GM21825 (cell line): ENCODE results near the gene TBC1D2B.
"Not testable (repeated sequence)": the region's sequence is repeated elsewhere in the genome, so short reads cannot be mapped to it uniquely, and the experiment has no call there.

Experiments
- ATAC-seq: cut with Tn5 transposase; IDR thresholded peaks from one replicate; pipeline ENCODE4 v1.9.1; 2021; ENCODE audit warnings: mild to moderate bottlenecking, moderate library complexity; ENCODE audit not compliant: unreplicated experiment

The TBC1D2B gene

DNA sequence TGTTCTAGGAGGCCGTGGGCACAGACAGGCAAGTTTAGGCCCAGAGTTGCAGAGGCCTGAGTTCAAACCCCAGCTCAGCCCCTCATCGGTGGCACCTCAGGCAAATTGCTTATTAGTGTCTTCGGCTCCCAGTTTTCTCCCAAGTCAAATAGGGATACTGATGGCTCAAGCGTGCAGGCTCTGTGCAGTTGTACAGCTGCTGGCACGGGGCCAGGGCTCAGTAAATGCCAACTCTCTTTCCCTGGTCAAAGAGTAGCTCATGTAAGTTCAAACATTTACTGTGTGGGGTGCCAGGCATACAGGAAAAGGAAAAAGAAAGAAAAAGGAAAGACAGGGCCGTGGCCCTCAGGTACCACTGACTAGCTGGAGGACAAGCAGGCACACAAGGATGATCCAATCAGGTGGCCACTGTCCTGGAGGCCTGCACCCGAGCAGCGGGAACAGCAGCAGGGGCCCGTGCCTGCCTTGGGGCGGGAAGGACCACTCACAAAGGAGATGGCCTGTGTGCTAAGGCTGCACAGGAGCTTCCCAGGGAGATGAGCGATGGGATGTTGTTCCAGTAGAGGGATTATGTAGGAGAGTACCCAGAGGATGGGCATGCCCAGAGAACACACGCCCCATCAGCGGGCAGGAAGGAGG is 70.8 kb downstream of the TBC1D2B start:
- no peak for ATAC-seq

DNA sequence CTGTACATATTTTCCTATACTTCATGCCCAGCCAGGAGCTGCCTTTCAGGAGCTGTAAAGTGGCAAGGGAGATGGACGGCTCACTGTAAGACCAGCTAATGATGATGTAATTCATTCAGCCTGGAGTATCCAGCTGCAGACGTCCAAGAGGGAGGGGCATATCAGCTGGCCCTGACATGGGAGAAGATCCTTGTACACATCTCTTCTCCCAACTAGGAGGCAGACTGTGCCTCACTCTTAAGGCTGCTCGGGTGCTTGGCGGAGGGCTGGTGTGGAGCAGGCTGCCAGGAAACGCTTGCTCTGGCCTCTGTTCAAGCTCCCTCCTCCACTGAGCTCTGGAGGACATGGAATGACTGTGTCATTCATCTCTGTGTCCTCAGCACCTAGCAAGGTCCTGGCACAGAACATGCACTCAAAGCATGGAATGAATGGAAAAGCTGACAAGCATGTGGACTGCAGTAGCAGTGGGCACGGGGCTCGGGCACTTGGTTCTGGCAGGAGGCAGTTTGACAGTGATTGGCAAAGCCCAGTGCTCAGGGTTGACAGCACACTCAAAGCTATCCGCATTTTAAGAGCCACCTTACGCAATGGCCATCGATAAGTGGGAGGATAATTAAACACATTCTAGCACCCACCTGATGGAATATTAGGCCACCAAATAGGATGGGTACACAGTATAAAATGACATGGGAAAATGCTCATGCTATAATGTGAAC is 72.4 kb downstream of the TBC1D2B start:
- ATAC-seq = no peak

GRCh38 chr15:78004222-78004727 is 73.2 kb downstream of the TBC1D2B start:
- ATAC-seq = no peak

DNA sequence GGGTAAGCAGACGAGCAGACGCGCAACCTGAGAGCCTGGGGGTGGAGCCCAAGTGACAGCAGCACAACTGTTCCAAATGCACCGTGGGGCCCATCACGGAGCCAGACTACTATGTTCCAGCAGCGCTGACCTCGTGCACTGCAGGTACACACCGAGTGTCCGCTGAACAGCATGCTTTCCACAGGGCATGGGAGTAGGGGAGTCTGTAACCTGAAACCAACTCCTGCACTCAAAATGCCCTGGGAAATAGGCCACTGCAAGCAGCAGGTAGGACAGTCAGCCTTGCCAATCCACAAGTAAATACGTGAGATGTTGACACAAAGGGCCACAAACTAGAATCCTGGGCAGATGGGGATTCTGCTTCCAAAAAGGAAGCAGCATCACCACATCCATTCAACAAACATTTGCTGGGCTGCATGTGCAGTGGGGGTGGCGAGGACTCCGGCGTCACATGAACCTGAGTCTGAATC is 73.9 kb downstream of the TBC1D2B start:
- ATAC-seq = no peak

DNA sequence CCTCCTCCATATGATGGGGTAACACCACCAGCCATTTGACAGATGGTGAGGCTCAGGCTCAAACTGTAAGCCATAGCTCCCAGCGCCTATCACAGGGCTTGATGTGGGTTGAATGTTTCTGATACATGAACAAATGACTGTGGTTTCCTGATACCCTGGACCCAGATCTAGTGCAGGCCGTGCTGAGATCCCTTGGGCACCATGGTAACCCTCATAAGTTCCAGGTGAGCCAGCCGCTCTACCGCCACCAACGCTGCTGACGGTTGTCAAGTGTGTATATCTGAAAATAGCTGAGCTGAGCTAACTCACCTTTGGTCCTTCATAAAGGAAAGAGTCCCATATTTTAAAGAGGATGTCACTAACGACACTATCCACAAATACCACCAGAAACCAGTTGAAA is 74.5 kb downstream of the TBC1D2B start:
- ATAC-seq = no peak

DNA sequence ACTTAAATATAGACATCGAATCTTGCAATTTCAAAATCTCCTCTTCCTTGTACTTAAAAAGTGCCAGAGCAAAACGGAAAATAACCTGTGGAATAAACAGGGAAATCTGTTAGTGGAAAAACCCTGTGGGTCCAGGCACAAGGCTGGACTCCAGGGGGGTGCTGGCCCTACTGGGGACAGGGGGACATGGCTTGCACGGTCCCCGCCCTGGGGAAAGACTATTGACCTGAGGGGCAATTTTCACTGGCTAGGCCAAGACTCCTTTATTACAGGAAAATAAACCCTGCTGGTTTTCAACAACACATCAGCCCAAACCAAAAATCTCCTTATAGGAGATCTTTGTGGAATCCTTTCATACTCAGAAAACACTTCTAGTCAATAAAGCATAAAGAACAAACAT is 75.9 kb downstream of the TBC1D2B start:
- no peak for ATAC-seq

DNA sequence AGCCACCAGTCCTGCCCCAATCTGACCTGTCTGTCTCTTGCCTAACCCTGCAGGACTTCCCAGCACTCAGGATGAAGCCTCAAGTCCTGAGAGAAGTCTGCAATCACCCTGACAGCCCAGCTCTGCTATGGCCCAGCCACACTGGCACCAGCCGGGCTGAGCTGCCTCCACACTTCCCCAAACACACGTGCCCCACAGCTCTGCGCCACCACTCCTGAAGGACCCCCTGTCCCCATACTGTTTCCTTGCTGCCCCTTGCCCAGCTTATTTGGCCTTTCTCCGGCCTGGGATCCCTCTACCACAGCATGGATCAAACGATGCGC is 76.6 kb downstream of the TBC1D2B start:
- ATAC-seq = no peak

GRCh38 chr15:78000091-78000926 is 77.2 kb downstream of the TBC1D2B start:
- ATAC-seq = no peak

GRCh38 chr15:77999486-77999885 is 78.0 kb downstream of the TBC1D2B start:
- ATAC-seq = no peak

DNA sequence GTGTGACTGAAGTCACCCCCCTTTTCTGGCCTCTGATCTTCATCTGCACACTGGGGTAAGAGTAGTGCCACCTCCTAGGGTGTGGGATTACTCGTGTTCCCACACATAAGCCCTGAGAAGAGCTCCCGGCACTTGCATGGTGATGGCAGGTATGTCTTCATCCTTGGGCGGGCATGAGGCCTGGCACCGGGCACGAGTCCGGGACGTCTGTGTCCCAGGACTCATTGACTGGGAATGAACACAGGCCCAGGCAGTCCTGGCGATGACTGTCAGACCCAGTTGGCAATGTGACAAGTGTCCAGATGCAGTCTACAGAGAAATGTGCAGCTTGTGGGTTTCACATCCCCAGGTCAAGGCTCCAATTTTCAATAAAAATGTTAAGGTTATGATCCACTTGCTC is 78.9 kb downstream of the TBC1D2B start:
- no peak for ATAC-seq

DNA sequence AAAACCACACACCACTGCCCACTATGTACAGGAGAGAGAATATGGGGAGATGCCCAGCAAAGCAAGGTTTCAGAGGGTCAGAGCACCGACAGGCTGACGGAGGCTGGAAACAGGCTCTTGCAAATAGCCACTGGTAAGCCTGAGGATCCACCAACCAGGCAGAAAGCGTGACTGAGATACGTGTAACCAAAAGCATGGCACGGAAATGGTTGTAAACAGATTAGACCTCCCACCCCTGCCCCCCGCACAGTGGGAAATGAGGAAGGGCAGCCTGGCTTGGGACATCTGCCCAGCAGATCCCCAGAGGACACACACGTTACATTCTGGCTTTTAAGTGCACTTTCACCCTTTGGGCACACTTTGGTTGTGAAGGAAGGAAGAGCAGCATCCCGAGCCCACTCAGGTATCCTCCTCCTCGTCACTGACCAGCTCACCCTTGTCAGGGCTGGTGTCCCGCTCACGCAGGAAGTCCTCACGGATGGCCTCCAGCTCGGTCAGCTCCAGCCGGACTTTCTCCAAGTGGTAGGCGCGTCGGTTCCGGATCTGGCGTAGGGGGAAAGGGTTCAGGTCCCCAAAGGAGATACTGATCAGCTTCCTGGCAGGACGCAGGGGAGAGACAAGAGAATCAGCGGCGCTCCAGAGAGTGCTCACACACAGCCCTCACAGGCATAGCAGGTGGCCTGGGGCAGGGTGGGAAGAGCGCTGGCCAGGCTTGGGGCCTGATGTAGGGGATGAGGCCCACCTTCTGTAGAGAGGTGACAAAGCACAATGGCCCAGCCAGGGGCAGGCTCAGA is 79.6 kb downstream of the TBC1D2B start:
- ATAC-seq = not testable (repeated sequence)

- not testable (repeated sequence) for ATAC-seq
Measured at GRCh38 chr15:77997221-77997620, 80.3 kb downstream of the TBC1D2B start.

DNA sequence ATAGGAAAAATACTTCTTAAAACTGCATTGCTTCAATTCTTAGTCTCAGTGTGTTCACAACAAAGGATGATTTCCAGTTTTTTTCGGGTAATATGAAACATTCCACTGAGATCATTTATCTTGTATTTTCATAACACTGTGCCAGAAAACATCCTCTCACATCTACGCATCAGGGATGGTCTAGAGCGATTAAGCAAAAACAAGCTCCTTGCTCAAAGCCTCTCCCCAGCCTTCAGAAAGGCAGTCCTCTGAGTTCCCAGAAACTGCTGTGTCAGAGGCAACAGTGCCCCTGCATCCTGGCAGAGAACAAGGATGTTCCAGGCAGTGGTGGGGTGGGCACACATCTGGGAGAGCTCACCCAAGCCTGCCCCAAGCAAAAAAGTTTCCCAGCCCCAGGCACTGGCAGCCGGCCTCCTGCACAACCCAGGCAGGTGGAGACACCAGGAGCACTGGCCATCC is 80.8 kb downstream of the TBC1D2B start:
- ATAC-seq = not testable (repeated sequence)

DNA sequence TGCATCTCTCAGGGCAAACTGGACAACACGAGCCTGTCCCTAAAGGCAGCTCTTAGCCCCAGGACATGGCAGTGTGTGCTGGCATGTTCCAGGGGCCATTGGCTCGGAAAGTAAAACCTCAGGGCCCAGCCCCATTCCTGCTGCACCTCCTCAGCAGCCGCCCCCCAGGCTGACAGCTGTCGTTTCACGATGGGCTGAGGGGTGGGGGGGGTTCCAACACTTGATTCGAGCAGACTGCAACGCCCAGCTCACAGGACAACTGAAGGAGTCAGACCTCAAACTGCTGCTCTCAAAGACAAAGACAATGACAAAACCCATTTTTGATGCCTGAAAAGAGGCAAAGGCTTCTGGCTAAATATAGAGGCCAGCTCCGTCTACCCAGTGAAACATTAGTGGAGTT is 81.3 kb downstream of the TBC1D2B start:
- not testable (repeated sequence) for ATAC-seq

DNA sequence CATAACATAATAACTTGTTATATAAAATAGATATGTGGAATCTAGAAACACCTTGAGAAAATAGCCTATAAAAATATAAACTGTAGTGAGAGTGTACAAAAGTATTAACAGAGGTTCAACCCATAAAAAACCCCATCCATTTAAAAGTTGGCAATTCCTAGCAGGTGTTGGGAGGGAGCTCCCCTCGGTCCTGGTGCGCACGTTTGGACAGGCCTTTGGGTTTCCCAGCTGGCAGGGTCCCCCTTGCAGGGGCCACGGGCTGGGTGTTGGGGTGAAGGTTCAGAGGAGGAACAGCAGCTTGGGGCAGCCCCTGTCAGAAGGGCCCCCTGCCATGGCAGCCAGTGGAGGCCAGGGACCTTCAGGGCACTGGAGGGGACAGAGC is 82.0 kb downstream of the TBC1D2B start:
- not testable (repeated sequence) for ATAC-seq

GRCh38 chr15:77994893-77995536 is 82.5 kb downstream of the TBC1D2B start:
- not testable (repeated sequence) for ATAC-seq

DNA sequence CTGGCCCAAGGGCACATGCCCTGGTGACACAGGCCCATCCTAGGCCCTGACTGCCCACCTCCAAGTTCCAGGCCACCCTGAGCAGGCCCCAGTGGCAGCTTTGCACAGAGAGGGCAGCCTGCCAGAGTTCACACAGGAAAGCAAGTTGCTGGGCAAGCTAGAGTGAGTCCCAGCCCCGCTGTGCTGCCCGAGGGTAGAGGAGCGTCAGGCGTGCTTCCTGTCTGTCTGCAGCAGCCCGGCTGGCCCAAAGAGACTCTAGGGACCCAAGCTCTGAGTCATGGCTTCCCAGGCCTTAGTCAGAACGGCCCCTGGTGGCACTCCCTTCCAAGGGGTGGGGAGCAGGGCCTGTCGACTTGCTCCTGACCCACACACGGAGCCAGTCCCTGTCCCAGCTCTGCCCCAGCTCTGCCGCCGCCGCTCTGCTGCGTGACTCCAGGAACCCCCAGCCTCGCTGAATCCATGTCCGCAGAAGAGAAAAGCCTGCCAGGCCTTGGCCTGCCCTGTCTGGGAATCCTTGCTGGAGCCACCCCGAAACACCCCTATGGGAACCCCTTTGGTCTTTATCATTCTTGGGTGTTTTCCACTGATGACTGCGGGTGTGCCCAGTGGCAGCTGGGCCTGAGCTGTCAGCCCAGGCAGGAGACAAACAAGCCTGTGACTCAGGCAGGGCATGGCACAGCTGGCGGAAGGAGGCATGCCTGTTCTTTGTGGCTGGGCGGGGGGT is 83.4 kb downstream of the TBC1D2B start:
- ATAC-seq = peak; percentile 63

DNA sequence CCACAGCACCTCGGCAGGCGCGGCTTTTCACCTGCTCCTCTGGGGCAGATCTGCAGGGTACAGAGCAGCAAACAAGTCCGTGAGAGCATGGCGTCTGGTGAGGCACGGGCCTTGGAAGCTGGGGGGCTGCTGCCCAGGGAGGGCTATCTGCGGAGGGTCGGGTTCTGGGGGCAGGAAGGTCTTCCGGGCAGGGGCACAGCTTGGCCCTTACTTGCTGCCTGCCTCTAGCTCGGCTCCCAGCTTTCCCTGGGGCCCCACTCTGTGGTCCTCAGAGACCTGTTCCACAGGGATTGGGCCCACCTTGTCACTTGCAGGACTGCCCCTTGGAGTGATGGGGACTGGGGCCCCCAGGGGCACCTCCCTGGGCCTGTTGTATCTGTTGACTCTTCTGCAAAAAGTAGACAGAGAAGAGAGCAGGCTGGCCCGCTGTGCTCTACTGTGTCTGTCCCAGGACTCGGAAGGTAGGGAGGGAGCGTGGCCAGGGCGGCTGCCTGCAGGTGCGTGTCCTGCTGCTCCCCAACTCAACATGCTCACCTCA is 84.1 kb downstream of the TBC1D2B start:
- peak; percentile 8 for ATAC-seq
